GM23338 (cell line): Measurements from ENCODE around the gene CSTB.

Source experiments
- CREB1 ChIP-seq: fragments of 250-450 bp; sonication (Bioruptor Pico); IDR thresholded peaks from 2 replicates; pipeline ENCODE4 v1.5.0; 2020; ENCODE audit warnings: low read depth, mild to moderate bottlenecking, moderate library complexity
- CTCF ChIP-seq, 2 experiments: fragments of 200-600 bp in 1 of 2; sonication (generic) in 1 of 2; conservative IDR thresholded peaks; 2 replicates each; pipeline versions ENCODE4 v1.5.1 to v1.6.1; 2016 to 2017; ENCODE audit warnings: antibody characterized with exemption in 2 of 2, low read depth in 2 of 2, mild to moderate bottlenecking in 2 of 2, moderate library complexity in 1 of 2
- EZH2 ChIP-seq: fragments of 200-600 bp; sonication (generic); IDR thresholded peaks from one replicate; pipeline ENCODE4 v1.8.0; 2017; ENCODE audit warnings: antibody characterized with exemption, mild to moderate bottlenecking, low read depth; ENCODE audit not compliant: unreplicated experiment
- EZH2phosphoT487 ChIP-seq: fragments of 200-600 bp; sonication (generic); IDR thresholded peaks from one replicate; pipeline ENCODE4 v1.8.1; 2018; ENCODE audit warnings: antibody characterized with exemption; ENCODE audit not compliant: unreplicated experiment
- POLR2AphosphoS5 ChIP-seq: IDR thresholded peaks from 2 replicates; pipeline ENCODE4 v1.6.1; 2016; ENCODE audit warnings: antibody characterized with exemption, low read depth
- TF ChIP-seq, protein P1 (sequence below): fragments of 250-450 bp; sonication (Bioruptor Pico); IDR thresholded peaks from 2 replicates; pipeline ENCODE4 v1.5.0; 2020; ENCODE audit warnings: mild to moderate bottlenecking, moderate library complexity

DNA sequence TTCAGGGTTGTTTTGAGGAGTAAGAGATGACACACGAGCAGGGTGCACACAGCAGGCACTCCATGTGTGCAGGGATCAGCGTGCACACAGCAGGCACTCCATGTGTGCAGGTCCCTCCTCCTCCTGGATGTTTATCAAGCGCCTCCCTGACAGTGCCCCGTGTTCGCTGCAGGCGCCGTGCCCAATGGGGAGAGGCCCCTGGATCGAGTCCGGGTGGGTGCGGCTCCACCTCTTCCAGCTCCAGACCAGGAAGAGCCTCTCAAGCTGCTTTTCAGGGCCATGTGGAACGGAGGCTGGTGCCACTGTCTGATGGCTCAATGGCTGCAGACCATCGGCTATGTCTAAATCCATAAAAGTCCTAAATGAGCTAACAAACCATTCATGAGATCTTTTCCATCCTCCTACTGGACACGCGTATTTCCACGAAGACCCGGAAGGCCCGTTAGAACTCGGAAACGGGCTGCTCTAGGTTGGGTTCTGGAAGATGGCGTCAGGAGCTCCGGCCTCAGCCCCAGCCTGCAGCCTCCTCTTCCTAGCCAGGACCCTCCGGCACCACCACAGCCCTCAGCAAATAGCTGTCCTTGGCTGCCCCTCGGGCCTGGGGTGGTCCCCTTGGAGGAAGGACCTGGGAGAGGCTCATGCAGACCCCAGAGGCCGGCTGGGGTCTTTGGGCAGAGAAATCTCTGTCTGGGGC is 49.3 kb upstream of the CSTB start:
- TF ChIP-seq CTCF (conservative IDR thresholded peaks at IDR 0.05; ENCODE audit: low read depth in 2 of 2) = no peak
- TF ChIP-seq POLR2AphosphoS5 = no peak
- TF ChIP-seq EZH2phosphoT487 = no peak
- TF ChIP-seq EZH2 = no peak
- TF ChIP-seq, protein P1, sequence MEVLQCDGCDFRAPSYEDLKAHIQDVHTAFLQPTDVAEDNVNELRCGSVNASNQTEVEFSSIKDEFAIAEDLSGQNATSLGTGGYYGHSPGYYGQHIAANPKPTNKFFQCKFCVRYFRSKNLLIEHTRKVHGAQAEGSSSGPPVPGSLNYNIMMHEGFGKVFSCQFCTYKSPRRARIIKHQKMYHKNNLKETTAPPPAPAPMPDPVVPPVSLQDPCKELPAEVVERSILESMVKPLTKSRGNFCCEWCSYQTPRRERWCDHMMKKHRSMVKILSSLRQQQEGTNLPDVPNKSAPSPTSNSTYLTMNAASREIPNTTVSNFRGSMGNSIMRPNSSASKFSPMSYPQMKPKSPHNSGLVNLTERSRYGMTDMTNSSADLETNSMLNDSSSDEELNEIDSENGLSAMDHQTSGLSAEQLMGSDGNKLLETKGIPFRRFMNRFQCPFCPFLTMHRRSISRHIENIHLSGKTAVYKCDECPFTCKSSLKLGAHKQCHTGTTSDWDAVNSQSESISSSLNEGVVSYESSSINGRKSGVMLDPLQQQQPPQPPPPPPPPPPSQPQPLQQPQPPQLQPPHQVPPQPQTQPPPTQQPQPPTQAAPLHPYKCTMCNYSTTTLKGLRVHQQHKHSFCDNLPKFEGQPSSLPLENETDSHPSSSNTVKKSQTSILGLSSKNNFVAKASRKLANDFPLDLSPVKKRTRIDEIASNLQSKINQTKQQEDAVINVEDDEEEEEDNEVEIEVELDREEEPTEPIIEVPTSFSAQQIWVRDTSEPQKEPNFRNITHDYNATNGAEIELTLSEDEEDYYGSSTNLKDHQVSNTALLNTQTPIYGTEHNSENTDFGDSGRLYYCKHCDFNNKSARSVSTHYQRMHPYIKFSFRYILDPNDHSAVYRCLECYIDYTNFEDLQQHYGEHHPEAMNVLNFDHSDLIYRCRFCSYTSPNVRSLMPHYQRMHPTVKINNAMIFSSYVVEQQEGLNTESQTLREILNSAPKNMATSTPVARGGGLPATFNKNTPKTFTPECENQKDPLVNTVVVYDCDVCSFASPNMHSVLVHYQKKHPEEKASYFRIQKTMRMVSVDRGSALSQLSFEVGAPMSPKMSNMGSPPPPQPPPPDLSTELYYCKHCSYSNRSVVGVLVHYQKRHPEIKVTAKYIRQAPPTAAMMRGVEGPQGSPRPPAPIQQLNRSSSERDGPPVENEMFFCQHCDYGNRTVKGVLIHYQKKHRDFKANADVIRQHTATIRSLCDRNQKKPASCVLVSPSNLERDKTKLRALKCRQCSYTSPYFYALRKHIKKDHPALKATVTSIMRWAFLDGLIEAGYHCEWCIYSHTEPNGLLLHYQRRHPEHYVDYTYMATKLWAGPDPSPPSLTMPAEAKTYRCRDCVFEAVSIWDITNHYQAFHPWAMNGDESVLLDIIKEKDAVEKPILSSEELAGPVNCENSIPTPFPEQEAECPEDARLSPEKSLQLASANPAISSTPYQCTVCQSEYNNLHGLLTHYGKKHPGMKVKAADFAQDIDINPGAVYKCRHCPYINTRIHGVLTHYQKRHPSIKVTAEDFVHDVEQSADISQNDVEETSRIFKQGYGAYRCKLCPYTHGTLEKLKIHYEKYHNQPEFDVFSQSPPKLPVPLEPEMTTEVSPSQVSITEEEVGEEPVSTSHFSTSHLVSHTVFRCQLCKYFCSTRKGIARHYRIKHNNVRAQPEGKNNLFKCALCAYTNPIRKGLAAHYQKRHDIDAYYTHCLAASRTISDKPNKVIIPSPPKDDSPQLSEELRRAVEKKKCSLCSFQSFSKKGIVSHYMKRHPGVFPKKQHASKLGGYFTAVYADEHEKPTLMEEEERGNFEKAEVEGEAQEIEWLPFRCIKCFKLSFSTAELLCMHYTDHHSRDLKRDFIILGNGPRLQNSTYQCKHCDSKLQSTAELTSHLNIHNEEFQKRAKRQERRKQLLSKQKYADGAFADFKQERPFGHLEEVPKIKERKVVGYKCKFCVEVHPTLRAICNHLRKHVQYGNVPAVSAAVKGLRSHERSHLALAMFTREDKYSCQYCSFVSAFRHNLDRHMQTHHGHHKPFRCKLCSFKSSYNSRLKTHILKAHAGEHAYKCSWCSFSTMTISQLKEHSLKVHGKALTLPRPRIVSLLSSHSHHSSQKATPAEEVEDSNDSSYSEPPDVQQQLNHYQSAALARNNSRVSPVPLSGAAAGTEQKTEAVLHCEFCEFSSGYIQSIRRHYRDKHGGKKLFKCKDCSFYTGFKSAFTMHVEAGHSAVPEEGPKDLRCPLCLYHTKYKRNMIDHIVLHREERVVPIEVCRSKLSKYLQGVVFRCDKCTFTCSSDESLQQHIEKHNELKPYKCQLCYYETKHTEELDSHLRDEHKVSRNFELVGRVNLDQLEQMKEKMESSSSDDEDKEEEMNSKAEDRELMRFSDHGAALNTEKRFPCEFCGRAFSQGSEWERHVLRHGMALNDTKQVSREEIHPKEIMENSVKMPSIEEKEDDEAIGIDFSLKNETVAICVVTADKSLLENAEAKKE (CRISPR knock-in tag) = no peak
- TF ChIP-seq CREB1 (CRISPR knock-in tag) = no peak
